ENCODE results near the gene UQCC3.

DNA sequence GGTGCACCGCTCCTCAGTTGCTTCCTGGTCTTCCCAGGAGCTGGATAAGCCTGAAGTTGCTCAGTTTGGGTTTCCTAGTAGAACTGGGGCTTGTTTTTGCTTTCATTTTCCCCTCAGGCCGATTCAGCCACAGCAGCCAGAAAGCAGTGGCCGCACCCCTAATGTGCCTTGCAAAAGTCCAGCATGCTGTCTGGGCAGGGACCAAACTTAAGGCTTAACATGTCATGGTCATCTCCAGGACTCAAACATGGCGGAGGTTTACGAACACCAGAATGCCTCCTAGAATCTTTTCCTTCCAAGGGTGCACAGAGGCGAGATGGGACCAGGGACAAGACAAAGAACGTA is 38.5 kb downstream of the UQCC3 start:
- TF ChIP-seq NFRKB (IDR thresholded peaks at IDR 0.05), result no peak
- TF ChIP-seq, protein P1, sequence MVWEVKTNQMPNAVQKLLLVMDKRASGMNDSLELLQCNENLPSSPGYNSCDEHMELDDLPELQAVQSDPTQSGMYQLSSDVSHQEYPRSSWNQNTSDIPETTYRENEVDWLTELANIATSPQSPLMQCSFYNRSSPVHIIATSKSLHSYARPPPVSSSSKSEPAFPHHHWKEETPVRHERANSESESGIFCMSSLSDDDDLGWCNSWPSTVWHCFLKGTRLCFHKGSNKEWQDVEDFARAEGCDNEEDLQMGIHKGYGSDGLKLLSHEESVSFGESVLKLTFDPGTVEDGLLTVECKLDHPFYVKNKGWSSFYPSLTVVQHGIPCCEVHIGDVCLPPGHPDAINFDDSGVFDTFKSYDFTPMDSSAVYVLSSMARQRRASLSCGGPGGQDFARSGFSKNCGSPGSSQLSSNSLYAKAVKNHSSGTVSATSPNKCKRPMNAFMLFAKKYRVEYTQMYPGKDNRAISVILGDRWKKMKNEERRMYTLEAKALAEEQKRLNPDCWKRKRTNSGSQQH (CRISPR knock-in tag; IDR thresholded peaks at IDR 0.05; ENCODE audit: low read depth), result no peak
